Kidney epithelial cell (primary cell): ENCODE data around the gene ACAA1. TPM values are rescaled to one million over a fixed set of nuclear protein-coding genes. Genes with fewer than 3 reads are reported as not detected.

Experiments used
- DNase-seq: peaks from one replicate; pipeline ENCODE4 v3.0.0-alpha.2; 2010; ENCODE audit warnings: low read depth
- H3K27me3 ChIP-seq: 2 replicates; pipeline ENCODE4 v1.6.0; 2011; ENCODE audit warnings: low read length; ENCODE audit not compliant: control insufficient read depth, insufficient read depth
- H3K36me3 ChIP-seq: 2 replicates; pipeline ENCODE4 v1.5.1; 2011; ENCODE audit warnings: low read length; ENCODE audit not compliant: control insufficient read depth, insufficient read depth
- H3K4me3 ChIP-seq: 2 replicates; pipeline ENCODE4 v1.5.1; 2011; ENCODE audit warnings: low read depth, mild to moderate bottlenecking, control low read depth, low read length
- total RNA-seq: library from RNA; depleted of rRNA; stranded (reverse); fragments of >200 nt; gene quantifications from 2 replicates; pipeline ENCODE4 v1.2.3, GENCODE V29; 2015
- TF ChIP-seq, protein P1 (sequence below): IDR thresholded peaks from 2 replicates; pipeline ENCODE4 v1.5.1; 2011; ENCODE audit warnings: mild to moderate bottlenecking, moderate library complexity, low read length, control low read depth, inconsistent platforms; ENCODE audit not compliant: insufficient read depth, poor library complexity, severe bottlenecking

Gene ACAA1
- total RNA-seq, 1 donor from 2014 or later: 54.5 TPM

GRCh38 chr3:38151667-38152265 lies 14.8 kb upstream of the ACAA1 start:
- H3K36me3 ChIP-seq: no peaks in the 10 kb centered on the region
- TF ChIP-seq, protein P1, sequence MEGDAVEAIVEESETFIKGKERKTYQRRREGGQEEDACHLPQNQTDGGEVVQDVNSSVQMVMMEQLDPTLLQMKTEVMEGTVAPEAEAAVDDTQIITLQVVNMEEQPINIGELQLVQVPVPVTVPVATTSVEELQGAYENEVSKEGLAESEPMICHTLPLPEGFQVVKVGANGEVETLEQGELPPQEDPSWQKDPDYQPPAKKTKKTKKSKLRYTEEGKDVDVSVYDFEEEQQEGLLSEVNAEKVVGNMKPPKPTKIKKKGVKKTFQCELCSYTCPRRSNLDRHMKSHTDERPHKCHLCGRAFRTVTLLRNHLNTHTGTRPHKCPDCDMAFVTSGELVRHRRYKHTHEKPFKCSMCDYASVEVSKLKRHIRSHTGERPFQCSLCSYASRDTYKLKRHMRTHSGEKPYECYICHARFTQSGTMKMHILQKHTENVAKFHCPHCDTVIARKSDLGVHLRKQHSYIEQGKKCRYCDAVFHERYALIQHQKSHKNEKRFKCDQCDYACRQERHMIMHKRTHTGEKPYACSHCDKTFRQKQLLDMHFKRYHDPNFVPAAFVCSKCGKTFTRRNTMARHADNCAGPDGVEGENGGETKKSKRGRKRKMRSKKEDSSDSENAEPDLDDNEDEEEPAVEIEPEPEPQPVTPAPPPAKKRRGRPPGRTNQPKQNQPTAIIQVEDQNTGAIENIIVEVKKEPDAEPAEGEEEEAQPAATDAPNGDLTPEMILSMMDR: no peak

GRCh38 chr3:38150780-38151528 lies 14.0 kb upstream of the ACAA1 start:
- no peak for DNase-seq
- TF ChIP-seq, protein P1: no peak
- no peak overlapping the region for H3K4me3 ChIP-seq
- H3K36me3 ChIP-seq: no peaks in the 10 kb centered on the region
- no peaks in the 10 kb centered on the region for H3K27me3 ChIP-seq

More at GRCh38 chr3:38151667-38152265, 14.8 kb upstream of the ACAA1 start:
- DNase-seq: no peak
- Histone ChIP-seq H3K27me3 (no peaks in the 10 kb centered on the region), H3K4me3 (no peak overlapping the region)

GRCh38 chr3:38149708-38150107 lies 12.8 kb upstream of the ACAA1 start:
- Histone ChIP-seq H3K36me3 (no peaks in the 10 kb centered on the region), H3K4me3 (no peak overlapping the region), H3K27me3 (no peaks in the 10 kb centered on the region)
- DNase-seq: no peak
- TF ChIP-seq, protein P1: no peak

DNA sequence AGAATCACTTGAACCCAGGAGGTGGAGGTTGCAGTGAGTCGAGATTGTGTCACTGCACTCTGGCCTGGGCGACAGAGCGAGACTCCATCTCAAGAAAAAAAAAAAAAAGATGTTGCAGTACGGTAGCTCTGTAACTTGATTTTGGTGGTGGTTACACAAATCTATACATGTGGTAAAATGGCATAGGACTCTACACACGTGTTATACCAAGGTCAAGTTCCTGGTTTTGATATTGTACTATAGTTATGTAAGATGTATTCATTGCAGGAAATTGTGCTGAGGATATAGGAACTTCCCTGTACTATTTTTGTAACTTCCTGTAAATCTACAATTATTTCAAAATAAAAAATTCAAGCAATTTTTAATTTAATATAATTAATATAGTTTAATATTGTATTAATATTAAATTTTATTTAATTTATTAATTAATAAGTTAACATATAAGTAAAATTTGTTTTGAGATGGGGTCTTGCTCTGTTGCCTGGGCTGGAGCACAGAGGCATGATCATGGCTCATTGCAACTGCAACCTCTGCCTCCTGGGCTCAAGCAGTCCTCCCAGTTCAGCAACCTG lies 11.5 kb upstream of the ACAA1 start:
- no peak for DNase-seq
- TF ChIP-seq, protein P1: no peak
- no peak overlapping the region for H3K4me3 ChIP-seq

GRCh38 chr3:38147421-38147820 lies 10.5 kb upstream of the ACAA1 start:
- no peak overlapping the region for H3K4me3 ChIP-seq
- TF ChIP-seq, protein P1: no peak
- no peaks in the 10 kb centered on the region for H3K27me3 ChIP-seq
- no peaks in the 10 kb centered on the region for H3K36me3 ChIP-seq
- DNase-seq: no peak

More for the DNA sequence above, 11.5 kb upstream of the ACAA1 start:
- H3K36me3 ChIP-seq: no peaks in the 10 kb centered on the region
- no peaks in the 10 kb centered on the region for H3K27me3 ChIP-seq

GRCh38 chr3:38146504-38146903 lies 9.6 kb upstream of the ACAA1 start:
- no peak overlapping the region for H3K4me3 ChIP-seq
- no peaks in the 10 kb centered on the region for H3K27me3 ChIP-seq
- TF ChIP-seq, protein P1: no peak
- H3K36me3 ChIP-seq: no peaks in the 10 kb centered on the region
- no peak for DNase-seq
